HG02970 (cell line): ENCODE data around the gene FMO1.
A peak's percentile ranks its signal among the peaks of the same experiment; 100 is the strongest.
"Not testable (repeated sequence)": the region's sequence is repeated elsewhere in the genome, so short reads cannot be mapped to it uniquely, and the experiment has no call there.

ENCODE experiments used
- ATAC-seq: cut with Tn5 transposase; IDR thresholded peaks from one replicate; pipeline ENCODE4 v1.9.1; 2021; ENCODE audit warnings: mild to moderate bottlenecking, moderate library complexity, moderate number of reproducible peaks; ENCODE audit not compliant: unreplicated experiment, low FRiP score

FMO1 gene

DNA sequence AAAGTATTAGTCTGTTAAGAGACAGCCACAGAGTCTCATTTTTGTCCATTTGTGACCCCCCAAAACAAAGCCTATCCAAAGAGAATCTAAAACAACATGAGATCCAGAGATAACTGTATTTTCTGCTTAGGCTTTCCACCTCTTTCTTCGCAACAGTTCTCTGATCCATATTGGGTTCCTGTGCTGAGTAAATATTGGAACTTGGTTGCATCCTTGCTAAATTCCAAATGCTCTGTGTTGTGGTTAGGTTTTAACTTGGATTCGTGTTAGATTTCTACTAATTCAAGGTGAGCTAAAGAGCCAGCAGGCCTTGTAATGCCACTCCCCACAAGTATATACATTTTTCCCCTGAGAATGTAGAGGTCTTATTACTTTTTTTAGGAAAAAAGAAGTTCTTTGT is 29.2 kb downstream of the FMO1 start:
- no peak for ATAC-seq

- no peak for ATAC-seq
Observed at GRCh38 chr1:171279234-171279633, 30.9 kb downstream of the FMO1 start.

GRCh38 chr1:171279678-171280077 is 31.4 kb downstream of the FMO1 start:
- no peak for ATAC-seq

GRCh38 chr1:171280599-171280998 is 32.3 kb downstream of the FMO1 start:
- ATAC-seq, result no peak

- no peak for ATAC-seq
Observed at GRCh38 chr1:171286032-171286705, 37.9 kb downstream of the FMO1 start.

GRCh38 chr1:171290621-171291020 is 42.3 kb downstream of the FMO1 start:
- ATAC-seq, result no peak

DNA sequence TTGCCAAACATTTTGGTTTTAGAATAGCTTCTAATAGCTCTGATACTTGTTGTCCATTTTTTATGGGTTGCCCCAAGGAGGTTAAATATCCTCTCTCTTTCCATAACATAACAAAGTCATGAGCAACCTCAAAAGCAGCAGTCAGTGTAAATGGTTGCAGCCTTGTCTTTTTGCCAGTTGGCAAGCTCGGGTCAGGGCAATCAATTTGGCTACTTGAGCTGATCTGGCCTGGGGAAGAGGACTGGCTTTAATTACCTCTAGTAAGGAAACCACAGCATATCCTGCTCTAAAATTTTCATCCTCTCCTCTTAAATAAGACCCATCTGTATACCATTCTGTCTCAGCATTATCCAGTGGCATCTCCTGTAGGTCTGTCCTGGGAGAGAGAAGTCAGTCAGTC is 44.5 kb downstream of the FMO1 start:
- ATAC-seq, result no peak

GRCh38 chr1:171295383-171295782 is 47.1 kb downstream of the FMO1 start:
- not testable (repeated sequence) for ATAC-seq

GRCh38 chr1:171295821-171296220 is 47.5 kb downstream of the FMO1 start:
- ATAC-seq, result no peak

GRCh38 chr1:171296897-171297296 is 48.6 kb downstream of the FMO1 start:
- ATAC-seq, result no peak

DNA sequence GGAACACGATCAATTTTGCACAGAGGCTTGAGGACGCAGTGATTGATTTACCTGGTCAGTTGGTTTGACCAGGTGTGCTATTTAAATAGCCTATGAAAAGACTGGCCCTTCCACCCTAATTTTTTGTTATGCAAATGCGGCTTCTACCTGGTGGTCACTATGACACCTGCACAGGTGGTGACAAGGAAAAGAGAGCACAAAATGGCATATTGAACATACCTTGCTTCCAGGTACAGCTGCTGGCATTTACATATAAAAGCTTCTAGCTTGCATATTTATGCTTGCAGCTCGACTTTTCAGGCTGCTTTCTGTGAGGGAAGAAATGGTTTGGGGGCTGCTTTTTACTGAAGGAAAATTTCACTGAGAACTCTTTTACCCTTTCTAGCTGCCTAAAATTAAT is 50.4 kb downstream of the FMO1 start:
- no peak for ATAC-seq

DNA sequence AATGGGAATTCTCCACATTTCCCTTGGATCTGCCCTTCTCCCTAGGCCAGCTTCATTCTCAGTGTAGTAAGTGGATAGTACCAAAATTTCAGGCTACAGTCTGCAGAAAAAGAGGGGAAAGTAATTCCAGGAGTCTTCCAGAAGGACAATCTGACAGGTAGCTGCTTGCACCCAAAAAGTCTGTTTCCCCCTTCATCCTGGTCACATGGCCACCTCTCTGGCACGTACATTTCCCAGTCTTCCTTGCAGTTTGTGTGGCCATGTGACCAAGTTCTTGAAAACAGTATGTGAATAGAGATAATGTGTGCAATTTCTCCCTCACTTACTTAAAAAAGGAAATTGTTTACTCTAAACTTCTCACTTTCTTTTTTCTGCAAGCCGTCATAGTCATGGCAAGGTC is 51.0 kb downstream of the FMO1 start:
- ATAC-seq, result no peak

- no peak for ATAC-seq
Observed at GRCh38 chr1:171300401-171300800, 52.1 kb downstream of the FMO1 start.

- no peak for ATAC-seq
Observed at GRCh38 chr1:171310661-171311087, 62.4 kb downstream of the FMO1 start.

- ATAC-seq, result no peak
Observed at GRCh38 chr1:171311771-171312558, 63.7 kb downstream of the FMO1 start.

- peak; percentile 42 for ATAC-seq
Observed at GRCh38 chr1:171313319-171313834, 65.1 kb downstream of the FMO1 start.

DNA sequence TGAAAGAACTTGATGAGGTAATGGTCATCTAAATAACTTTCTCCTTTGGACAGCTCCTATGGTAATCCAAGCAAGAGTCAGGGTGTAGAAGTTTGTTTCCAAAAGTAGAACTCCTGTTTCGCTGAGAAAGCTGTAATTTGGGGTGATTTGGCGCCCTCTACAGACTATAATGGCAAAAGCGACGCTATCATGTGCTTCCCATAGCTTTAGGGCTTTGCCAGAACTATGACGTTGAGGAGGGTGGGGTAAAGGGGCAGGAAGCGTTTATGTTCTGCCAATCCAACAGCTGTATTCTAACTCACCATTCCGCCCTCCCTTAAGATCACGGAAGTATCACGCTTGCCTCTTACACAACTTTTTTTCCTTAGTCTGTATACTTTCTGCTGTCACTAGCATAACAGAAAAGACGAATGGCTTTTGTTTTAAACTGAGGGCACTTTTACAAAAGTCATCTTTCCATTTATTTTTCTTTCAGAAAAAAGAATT is 65.6 kb downstream of the FMO1 start, which contains the start of gene FMO4:
FMO4 (plus strand) TSS at position 349 of the 486 bp plus-strand sequence. CDS start 5,643 bp downstream, outside the sequence.
- peak; percentile 100 for ATAC-seq

- ATAC-seq, result no peak
Observed at GRCh38 chr1:171329251-171329650, 81.0 kb downstream of the FMO1 start.

DNA sequence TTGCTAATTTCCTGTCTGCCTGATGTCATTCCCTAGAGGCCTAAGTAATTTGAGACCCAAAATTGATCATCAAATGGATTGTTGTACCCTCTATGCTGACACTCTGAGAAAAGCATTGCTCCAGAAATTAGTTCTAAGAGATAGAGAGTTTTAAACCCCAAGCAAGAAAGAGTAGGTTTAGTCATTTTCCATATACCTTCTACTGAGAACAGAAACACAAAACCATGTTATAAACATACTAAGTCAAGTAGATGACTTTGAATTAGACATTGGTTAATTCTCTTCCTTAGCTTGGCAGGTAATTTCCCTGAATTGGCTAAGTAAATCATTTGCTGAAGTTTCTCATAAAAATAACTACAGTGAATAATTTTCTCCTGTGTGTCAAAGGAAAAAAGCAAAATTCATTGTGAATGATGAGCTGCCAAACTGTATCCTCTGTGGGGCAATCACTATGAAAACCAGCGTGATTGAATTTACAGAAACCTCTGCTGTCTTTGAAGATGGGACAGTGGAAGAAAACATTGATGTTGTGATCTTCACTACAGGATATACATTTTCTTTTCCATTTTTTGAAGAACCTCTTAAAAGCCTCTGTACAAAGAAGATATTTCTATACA is 85.8 kb downstream of the FMO1 start:
- ATAC-seq, result no peak
